Left ventricle myocardium inferior (tissue), 1 donor: ENCODE data around the gene PHETA2. TPM values are rescaled to one million over a fixed set of nuclear protein-coding genes. Genes with fewer than 3 reads are reported as not detected.
"Not testable (repeated sequence)": the region's sequence is repeated elsewhere in the genome, so short reads cannot be mapped to it uniquely, and the experiment has no call there.

Experiments used
- DNase-seq: peaks from one replicate; pipeline ENCODE4 v3.0.0-alpha.2; 2020
- H3K27ac ChIP-seq: fragments of 200-600 bp; replicated peaks from 2 replicates; pipeline ENCODE4 v1.8.0; 2021
- H3K27me3 ChIP-seq: fragments of 200-600 bp; 2 replicates; pipeline ENCODE4 v1.8.0; 2021; ENCODE audit warnings: low read depth
- H3K36me3 ChIP-seq: fragments of 200-600 bp; 2 replicates; pipeline ENCODE4 v1.8.0; 2021
- H3K4me1 ChIP-seq: fragments of 200-600 bp; 2 replicates; pipeline ENCODE4 v1.8.0; 2021
- H3K4me3 ChIP-seq: fragments of 200-600 bp; 2 replicates; pipeline ENCODE4 v1.8.0; 2021; ENCODE audit warnings: mild to moderate bottlenecking, moderate library complexity
- H3K9me3 ChIP-seq: fragments of 200-600 bp; replicated peaks from 2 replicates; pipeline ENCODE4 v1.8.0; 2021
- intact Hi-C: fragments of 100-400 bp; cut with micrococcal nuclease; formaldehyde crosslinking; loops from one replicate; pipeline ENCODE4 v1.11.0; 2022
- total RNA-seq: library from RNA; stranded (reverse); fragmentation: NEBNext Ultra II Directional; extraction: Animal tissue kit (Norgen Biotek cat#: 25700); gene quantifications from one replicate; pipeline ENCODE4 v1.2.1, GENCODE V29; 2021
- TF ChIP-seq, protein P1 (sequence below): fragments of 200-600 bp; IDR thresholded peaks from 2 replicates; pipeline ENCODE4 v1.8.0; 2021; ENCODE audit warnings: antibody characterized with exemption, mild to moderate bottlenecking, borderline replicate concordance
- donor health status: DM: no; HTN: yes; CAD: no; lungs with severe emphysema.

The PHETA2 gene
- total RNA-seq, 1 donor from 2014 or later = 3.4 TPM

GRCh38 chr22:42070517-42071422 is 3.3 kb upstream of the PHETA2 start, which contains the start of gene NAGA:
TSS of gene NAGA (minus strand) at chr22:42070812. CDS start at chr22:42070297, 515 bp downstream.
- Histone ChIP-seq H3K27ac (peak within 1 kb of the TSS; percentile 92), H3K4me3 (peak within 1 kb of the TSS; percentile 87), H3K27me3 (no peaks in the 10 kb centered on the region), H3K4me1 (peaks cover 62% of the 10 kb centered on the region), H3K36me3 (peaks cover 28% of the 10 kb centered on the region), H3K9me3 (no peaks in the 10 kb centered on the region)
- TF ChIP-seq, protein P1, sequence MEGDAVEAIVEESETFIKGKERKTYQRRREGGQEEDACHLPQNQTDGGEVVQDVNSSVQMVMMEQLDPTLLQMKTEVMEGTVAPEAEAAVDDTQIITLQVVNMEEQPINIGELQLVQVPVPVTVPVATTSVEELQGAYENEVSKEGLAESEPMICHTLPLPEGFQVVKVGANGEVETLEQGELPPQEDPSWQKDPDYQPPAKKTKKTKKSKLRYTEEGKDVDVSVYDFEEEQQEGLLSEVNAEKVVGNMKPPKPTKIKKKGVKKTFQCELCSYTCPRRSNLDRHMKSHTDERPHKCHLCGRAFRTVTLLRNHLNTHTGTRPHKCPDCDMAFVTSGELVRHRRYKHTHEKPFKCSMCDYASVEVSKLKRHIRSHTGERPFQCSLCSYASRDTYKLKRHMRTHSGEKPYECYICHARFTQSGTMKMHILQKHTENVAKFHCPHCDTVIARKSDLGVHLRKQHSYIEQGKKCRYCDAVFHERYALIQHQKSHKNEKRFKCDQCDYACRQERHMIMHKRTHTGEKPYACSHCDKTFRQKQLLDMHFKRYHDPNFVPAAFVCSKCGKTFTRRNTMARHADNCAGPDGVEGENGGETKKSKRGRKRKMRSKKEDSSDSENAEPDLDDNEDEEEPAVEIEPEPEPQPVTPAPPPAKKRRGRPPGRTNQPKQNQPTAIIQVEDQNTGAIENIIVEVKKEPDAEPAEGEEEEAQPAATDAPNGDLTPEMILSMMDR = no peak
- DNase-seq = peak; percentile 96
- intact Hi-C loops = no loop called here

DNA sequence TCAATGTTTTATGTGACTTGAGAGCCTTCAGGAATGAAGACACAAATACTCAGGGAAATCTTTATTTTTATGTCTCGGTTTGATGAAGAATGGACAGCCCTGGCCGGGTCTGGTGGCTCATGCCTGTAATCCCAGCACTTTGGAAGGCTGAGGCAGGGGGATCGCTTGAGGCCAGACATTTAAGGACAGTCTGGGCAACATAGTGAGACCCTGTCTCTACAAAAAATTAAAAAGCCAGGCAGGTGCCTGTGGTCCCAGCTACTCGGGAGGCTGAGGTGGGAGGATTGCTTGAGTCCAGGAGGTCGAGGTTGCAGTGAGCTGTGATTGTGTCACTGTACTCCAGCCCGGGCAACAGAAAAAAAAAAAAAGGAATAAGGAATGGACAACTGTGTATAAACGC is 2.5 kb upstream of the PHETA2 start:
- intact Hi-C loops, DNase-seq: not testable (repeated sequence)
- H3K4me3 ChIP-seq = peak overlapping the region; percentile 87

GRCh38 chr22:42072606-42073330 is 1.3 kb upstream of the PHETA2 start:
- intact Hi-C loops = no loop called here
- no peak for DNase-seq

More for the DNA sequence above, 2.5 kb upstream of the PHETA2 start:
- Histone ChIP-seq H3K4me1 (peaks cover 62% of the 10 kb centered on the region), H3K36me3 (peaks cover 25% of the 10 kb centered on the region), H3K27ac (peak overlapping the region; percentile 92)
- H3K9me3 ChIP-seq, H3K27me3 ChIP-seq: not testable (repeated sequence)

DNA sequence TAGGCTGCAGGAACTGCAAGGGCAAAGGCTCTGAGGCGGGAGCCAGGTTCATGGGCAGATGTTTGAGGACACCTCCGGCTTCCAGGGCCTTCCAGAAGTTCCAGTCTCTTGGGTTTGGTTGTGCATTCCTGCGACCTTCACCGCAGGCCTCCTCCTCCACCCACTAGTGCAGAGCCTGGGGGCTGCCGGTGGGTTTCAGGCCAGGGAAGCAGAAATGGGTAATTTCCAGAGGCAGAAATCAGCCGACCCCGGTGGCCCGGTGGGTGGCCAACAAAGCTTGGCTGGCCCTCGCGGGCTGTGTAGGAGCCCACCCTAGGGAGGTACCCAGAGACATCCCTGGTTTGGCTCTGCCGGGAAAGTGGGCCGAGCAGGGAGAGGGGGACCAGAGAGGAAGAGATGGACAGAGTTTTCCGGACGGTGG is 417 bp upstream of the PHETA2 start:
- H3K4me1 ChIP-seq = peaks cover 80% of the 10 kb centered on the region
- no peaks in the 10 kb centered on the region for H3K27me3 ChIP-seq
- no peak for DNase-seq
- intact Hi-C loops = no loop called here
- TF ChIP-seq, protein P1 = no peak
- peak overlapping the region; percentile 77 for H3K4me3 ChIP-seq
- peak overlapping the region; percentile 92 for H3K27ac ChIP-seq
- peaks cover 17% of the 10 kb centered on the region for H3K36me3 ChIP-seq
- H3K9me3 ChIP-seq = no peaks in the 10 kb centered on the region

More at GRCh38 chr22:42072606-42073330, 1.3 kb upstream of the PHETA2 start:
- Histone ChIP-seq H3K27me3 (no peaks in the 10 kb centered on the region), H3K27ac (peak overlapping the region; percentile 92), H3K36me3 (peaks cover 25% of the 10 kb centered on the region), H3K4me3 (no peak overlapping the region), H3K4me1 (peaks cover 72% of the 10 kb centered on the region), H3K9me3 (no peaks in the 10 kb centered on the region)
- TF ChIP-seq, protein P1 = peak; percentile 25

DNA sequence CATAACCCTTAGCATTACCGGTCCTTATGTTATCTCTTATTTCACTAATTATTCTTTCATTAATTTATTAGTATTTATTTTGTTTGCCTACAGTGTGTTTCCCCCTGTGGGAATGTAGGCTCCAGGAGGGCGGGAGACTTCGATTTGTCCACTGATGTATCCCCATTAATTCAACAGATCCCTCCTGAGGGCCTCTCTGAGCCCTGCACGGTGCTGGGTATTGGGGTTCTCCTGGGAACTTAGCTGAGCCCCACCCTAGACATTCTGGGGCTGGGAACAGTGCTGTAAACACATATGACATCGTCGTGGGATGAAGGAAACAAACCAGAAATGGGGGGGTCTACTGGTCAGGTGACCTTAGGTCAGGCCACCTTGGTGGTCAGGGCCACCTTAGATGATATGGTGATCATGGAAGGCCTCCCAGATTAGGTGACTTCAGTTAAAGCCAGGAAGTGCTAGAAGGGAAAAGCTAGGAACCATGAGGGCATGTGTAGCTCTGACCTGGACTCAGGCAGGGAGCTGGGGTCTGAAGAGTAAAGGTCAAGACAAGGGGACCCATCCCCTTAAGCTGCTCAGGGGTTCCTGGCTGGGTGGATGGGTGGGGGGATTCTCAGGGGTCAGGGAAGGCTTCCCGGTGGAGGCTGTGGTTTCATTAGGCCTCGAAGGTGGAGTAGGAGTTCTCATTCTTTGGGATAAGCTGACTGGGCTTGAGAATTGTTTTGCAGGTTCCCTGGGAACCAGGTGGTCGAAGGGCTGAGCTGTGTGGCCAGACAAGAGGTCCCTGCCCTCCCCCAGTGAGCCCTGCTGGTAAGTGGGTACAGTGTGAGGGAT is 1.0 kb downstream of the PHETA2 start:
- TF ChIP-seq, protein P1 = no peak
- peak overlapping the region; percentile 92 for H3K27ac ChIP-seq
- peak overlapping the region; percentile 77 for H3K4me3 ChIP-seq
- DNase-seq = no peak
- no peaks in the 10 kb centered on the region for H3K27me3 ChIP-seq
- peaks cover 17% of the 10 kb centered on the region for H3K36me3 ChIP-seq
- intact Hi-C loops = no loop called here
- H3K4me1 ChIP-seq = peaks cover 77% of the 10 kb centered on the region
- no peaks in the 10 kb centered on the region for H3K9me3 ChIP-seq
